GM23248 (cell line): ENCODE results near the gene OS9. TPM values are rescaled to one million over a fixed set of nuclear protein-coding genes. Genes with fewer than 3 reads are reported as not detected.

ENCODE experiments used
- DNase-seq: peaks from one replicate; pipeline ENCODE4 v3.0.0-alpha.2; 2015
- H2AFZ ChIP-seq: fragments of 200-600 bp; sonication (generic); 2 replicates; pipeline ENCODE4 v1.6.1; 2016; ENCODE audit warnings: antibody characterized with exemption
- H3F3A ChIP-seq: fragments of 200-600 bp; sonication (generic); 2 replicates; pipeline ENCODE4 v1.6.1; 2016; ENCODE audit warnings: mild to moderate bottlenecking, antibody characterized with exemption, mixed run types; ENCODE audit not compliant: insufficient read depth
- H3K27ac ChIP-seq: fragments of 200-600 bp; sonication (generic); 2 replicates; pipeline ENCODE4 v1.5.1; 2016; ENCODE audit warnings: mild to moderate bottlenecking
- H3K27me3 ChIP-seq: fragments of 200-600 bp; sonication (generic); replicated peaks from 2 replicates; pipeline ENCODE4 v1.6.1; 2016; ENCODE audit warnings: mild to moderate bottlenecking; ENCODE audit not compliant: insufficient read depth
- H3K36me3 ChIP-seq: fragments of 200-600 bp; sonication (generic); 2 replicates; pipeline ENCODE4 v1.6.1; 2016; ENCODE audit warnings: low read depth, mild to moderate bottlenecking
- H3K4me1 ChIP-seq: fragments of 200-600 bp; sonication (generic); 2 replicates; pipeline ENCODE4 v1.6.1; 2016; ENCODE audit warnings: mild to moderate bottlenecking; ENCODE audit not compliant: insufficient read depth
- H3K4me2 ChIP-seq: fragments of 200-600 bp; sonication (generic); one replicate; pipeline ENCODE4 v1.6.1; 2016; ENCODE audit warnings: mild to moderate bottlenecking; ENCODE audit not compliant: unreplicated experiment
- H3K4me3 ChIP-seq: fragments of 200-600 bp; sonication (generic); 2 replicates; pipeline ENCODE4 v1.5.1; 2016; ENCODE audit warnings: mild to moderate bottlenecking
- H3K79me2 ChIP-seq: fragments of 200-600 bp; sonication (generic); 2 replicates; pipeline ENCODE4 v1.6.1; 2016; ENCODE audit warnings: mild to moderate bottlenecking; ENCODE audit not compliant: insufficient read depth
- H3K9ac ChIP-seq: fragments of 200-600 bp; sonication (generic); 2 replicates; pipeline ENCODE4 v1.6.1; 2016; ENCODE audit warnings: mild to moderate bottlenecking
- H3K9me2 ChIP-seq: fragments of 200-600 bp; sonication (generic); 2 replicates; pipeline ENCODE4 v1.6.1; 2016; ENCODE audit warnings: mixed run types, mild to moderate bottlenecking, moderate library complexity; ENCODE audit not compliant: insufficient read depth
- H3K9me3 ChIP-seq: fragments of 200-600 bp; sonication (generic); one replicate; pipeline ENCODE4 v1.6.1; 2017; ENCODE audit warnings: low read depth
- H4K20me1 ChIP-seq: fragments of 200-600 bp; sonication (generic); 2 replicates; pipeline ENCODE4 v1.6.0; 2016; ENCODE audit not compliant: insufficient read depth
- EZH2 ChIP-seq: fragments of 200-600 bp; sonication (generic); IDR thresholded peaks from 2 replicates; pipeline ENCODE4 v1.6.1; 2018; ENCODE audit warnings: antibody characterized with exemption, mild to moderate bottlenecking; ENCODE audit not compliant: insufficient read depth, poor library complexity, severe bottlenecking
- EZH2phosphoT487 ChIP-seq: fragments of 200-600 bp; sonication (generic); IDR thresholded peaks from 2 replicates; pipeline ENCODE4 v1.6.1; 2018; ENCODE audit warnings: antibody characterized with exemption, moderate library complexity, mild to moderate bottlenecking, low read depth; ENCODE audit not compliant: insufficient read depth
- WGBS, 2 experiments: methylation state at CpG; one replicate each; pipeline ENCODE4 v1.1.6; 2015 to 2017; ENCODE audit warnings: low lambda C conversion rate in 2 of 2, low coverage in 1 of 2; ENCODE audit errors: missing lambda C conversion rate in 2 of 2; 5-methylcytosine and 5-hydroxymethylcytosine counted together
- in situ Hi-C: fragments of 300-500 bp; cut with MboI; formaldehyde crosslinking; loops from 2 replicates; pipeline ENCODE4 v1.15.0; 2020
- polyA plus RNA-seq: library from polyadenylated mRNA; unstranded; fragments of >200 nt; fragmentation: Nextera tagmentation; extraction: Ambion mirVana; gene quantifications from 2 replicates; pipeline ENCODE4 v1.2.1, GENCODE V29; 2016
- total RNA-seq: library from RNA; depleted of rRNA; stranded (reverse); fragments of >200 nt; shearing (Covaris generic); gene quantifications from 2 replicates; pipeline ENCODE4 v1.2.3, GENCODE V29; 2014

The OS9 gene
- total and polyA plus RNA-seq, 2 experiments from 2014 or later = 186 to 329 TPM

DNA sequence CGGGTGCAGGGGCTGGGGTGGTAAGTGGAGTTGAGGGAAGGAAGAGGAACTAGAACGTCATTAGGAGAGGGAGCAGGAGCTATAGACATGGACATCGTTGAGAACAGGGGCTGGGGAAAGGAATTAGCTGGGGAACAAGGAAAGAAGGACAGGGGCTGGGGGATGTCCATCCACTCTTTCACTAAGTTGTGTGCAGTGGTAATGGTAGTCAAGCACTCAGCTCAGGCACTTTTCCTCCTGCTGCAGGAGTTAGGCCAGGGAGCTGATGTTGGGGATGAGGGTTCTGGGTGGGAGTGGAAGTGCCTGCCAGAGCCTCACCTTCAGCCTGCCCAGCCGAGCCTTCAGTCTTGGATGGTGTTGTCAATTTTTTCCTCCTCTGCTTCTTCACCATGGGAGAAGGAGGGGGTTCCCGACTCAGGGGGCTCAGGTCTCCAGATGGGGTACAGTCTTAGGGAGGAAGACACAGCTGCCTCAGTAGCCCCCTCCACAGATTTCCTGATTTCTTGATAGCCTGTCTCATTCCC is 35.5 kb downstream of the OS9 start:
- no peak overlapping the region for H3K4me2 ChIP-seq
- DNase-seq = no peak
- no peak overlapping the region for H3K9ac ChIP-seq
- no peak overlapping the region for H2AFZ ChIP-seq
- TF ChIP-seq EZH2phosphoT487 (no peak), EZH2 (no peak)
- H3K79me2 ChIP-seq = no peaks in the 10 kb centered on the region
- H3K27ac ChIP-seq = no peak overlapping the region
- no peaks in the 10 kb centered on the region for H3K9me2 ChIP-seq
- no peaks in the 10 kb centered on the region for H3K36me3 ChIP-seq
- H3K9me3 ChIP-seq = no peaks in the 10 kb centered on the region
- WGBS, 2 experiments = 26 to 29% methylated on average over 5 of the region's 5 CpGs
- no peak overlapping the region for H3K4me3 ChIP-seq
- in situ Hi-C loops = no loop called here
- no peaks in the 10 kb centered on the region for H4K20me1 ChIP-seq
- H3K4me1 ChIP-seq = no peaks in the 10 kb centered on the region
- no peaks in the 10 kb centered on the region for H3K27me3 ChIP-seq
- H3F3A ChIP-seq = no peaks in the 10 kb centered on the region; the same call in 1 of the 2 replicates

DNA sequence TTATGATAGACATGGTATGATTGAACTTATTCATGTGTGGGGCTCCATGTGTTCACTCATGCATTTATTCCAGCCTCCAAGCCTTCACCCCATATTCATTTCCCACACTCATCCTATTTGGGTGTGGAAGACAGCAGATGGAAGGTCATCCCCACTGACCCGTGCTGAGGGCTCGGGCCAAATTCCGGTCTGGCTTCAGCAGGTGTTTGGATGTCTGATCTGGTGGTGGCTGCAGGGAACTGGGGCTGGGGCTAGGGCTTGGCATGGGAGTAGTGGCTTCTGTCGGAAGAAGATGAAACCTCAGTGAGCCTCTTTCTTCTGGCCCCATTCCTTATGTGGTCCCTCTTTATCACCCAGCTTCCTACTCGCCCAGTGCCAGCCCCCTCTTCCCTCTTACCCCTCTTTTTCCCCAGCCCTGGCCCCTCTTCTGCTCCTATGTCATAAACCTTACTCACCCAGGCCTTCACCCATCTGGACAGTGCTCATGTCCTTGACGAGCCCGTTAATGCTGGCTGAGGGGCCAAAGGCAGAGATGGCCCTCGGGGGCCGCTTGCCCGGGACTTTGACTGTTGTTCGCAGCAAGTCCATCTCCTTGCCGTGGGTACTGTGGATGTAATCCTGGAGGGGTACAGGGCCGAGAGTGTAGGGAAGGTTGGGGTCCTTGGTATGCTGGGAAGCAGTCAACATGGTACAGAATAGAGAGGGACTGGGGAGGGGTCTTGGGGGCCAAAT is 36.6 kb downstream of the OS9 start:
- H3K79me2 ChIP-seq = no peaks in the 10 kb centered on the region
- DNase-seq = no peak
- no peak overlapping the region for H2AFZ ChIP-seq
- 70 to 74% methylated on average over 13 of the region's 13 CpGs for WGBS, 2 experiments
- no peaks in the 10 kb centered on the region for H3K4me1 ChIP-seq
- TF ChIP-seq EZH2 (no peak), EZH2phosphoT487 (no peak)
- H3K9me3 ChIP-seq = no peaks in the 10 kb centered on the region
- H3F3A ChIP-seq = no peaks in the 10 kb centered on the region; the same call in 1 of the 2 replicates
- no peaks in the 10 kb centered on the region for H3K9me2 ChIP-seq
- H3K4me2 ChIP-seq = no peak overlapping the region
- no peak overlapping the region for H3K4me3 ChIP-seq
- no peak overlapping the region for H3K9ac ChIP-seq
- in situ Hi-C loops = no loop called here
- no peak overlapping the region for H3K27ac ChIP-seq
- H4K20me1 ChIP-seq = no peaks in the 10 kb centered on the region
- H3K27me3 ChIP-seq = no peaks in the 10 kb centered on the region; the same call in 1 of the 2 replicates
- no peaks in the 10 kb centered on the region for H3K36me3 ChIP-seq

DNA sequence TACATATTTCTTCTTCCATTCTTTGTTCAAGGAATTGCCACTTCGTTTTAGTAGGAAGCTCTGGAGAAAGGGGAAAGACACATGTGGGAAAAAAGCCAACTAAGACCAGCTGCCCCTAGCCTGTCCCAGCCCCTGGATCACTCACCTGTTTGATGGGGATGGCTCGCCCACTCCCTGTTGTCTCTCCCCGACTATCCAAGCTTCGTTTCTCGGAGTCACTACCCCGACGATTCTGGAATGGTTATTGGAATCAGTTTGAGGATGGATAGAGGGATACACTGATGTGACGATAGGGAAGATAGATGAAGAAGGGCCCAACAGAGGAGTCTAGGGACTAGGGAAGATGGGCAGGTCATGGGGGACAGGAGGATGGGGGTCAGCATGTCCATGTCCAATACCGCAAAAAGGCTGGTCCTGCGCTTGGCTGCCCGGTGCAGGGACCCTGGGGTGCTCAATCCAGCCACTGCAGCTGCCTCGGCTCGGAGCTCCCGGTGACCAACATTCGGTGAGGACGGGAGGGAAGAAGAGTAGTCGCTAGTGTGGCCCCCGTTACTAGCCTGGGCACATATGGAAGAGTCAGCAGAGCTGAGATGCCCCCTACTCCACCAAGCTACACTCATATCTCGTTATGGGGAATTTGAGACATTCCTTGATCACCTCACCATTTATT is 37.6 kb downstream of the OS9 start:
- Histone ChIP-seq H3K9me3 (no peaks in the 10 kb centered on the region), H3K4me2 (no peak overlapping the region), H3K36me3 (no peaks in the 10 kb centered on the region), H3K9ac (no peak overlapping the region), H3K27ac (no peak overlapping the region), H3K4me1 (no peaks in the 10 kb centered on the region), H4K20me1 (no peaks in the 10 kb centered on the region), H2AFZ (no peak overlapping the region), H3F3A (no peaks in the 10 kb centered on the region; the same call in 1 of the 2 replicates), H3K9me2 (no peaks in the 10 kb centered on the region), H3K4me3 (no peak overlapping the region), H3K27me3 (peaks cover 4% of the 10 kb centered on the region), H3K79me2 (no peaks in the 10 kb centered on the region)
- WGBS, 2 experiments = 78% methylated on average over 19 of the region's 19 CpGs
- in situ Hi-C loops = no loop called here
- TF ChIP-seq EZH2phosphoT487 = no peak
- TF ChIP-seq EZH2 = no peak
- no peak for DNase-seq

DNA sequence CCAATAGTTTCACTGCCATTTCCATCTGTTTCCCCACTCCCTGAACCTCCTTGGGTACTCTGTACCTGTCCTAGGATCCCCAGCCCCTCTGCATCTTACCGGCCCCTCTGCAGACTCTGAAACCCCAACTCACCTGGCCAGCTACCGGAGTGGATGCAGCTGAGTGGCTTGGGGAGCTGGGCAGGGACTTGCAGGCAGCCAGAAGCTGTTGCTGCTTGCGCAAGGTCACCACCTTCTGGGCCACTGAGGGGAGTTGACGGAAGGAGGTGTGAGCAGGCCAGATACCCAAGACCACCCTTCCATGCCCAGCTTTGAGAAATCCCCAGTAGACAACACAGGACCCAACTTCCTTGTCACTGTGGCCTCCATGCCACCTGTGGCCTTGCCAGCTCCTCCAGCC is 38.3 kb downstream of the OS9 start:
- no peak overlapping the region for H3K4me3 ChIP-seq
- H2AFZ ChIP-seq = no peak overlapping the region
- no peak for DNase-seq
- in situ Hi-C loops = no loop called here
- H3K9me2 ChIP-seq = no peaks in the 10 kb centered on the region
- H3K27me3 ChIP-seq = peaks cover 12% of the 10 kb centered on the region
- no peaks in the 10 kb centered on the region; the same call in 1 of the 2 replicates for H3F3A ChIP-seq
- no peak overlapping the region for H3K4me2 ChIP-seq
- H3K9ac ChIP-seq = no peak overlapping the region
- H3K27ac ChIP-seq = no peak overlapping the region
- no peaks in the 10 kb centered on the region for H3K79me2 ChIP-seq
- H4K20me1 ChIP-seq = no peaks in the 10 kb centered on the region
- H3K4me1 ChIP-seq = no peaks in the 10 kb centered on the region
- no peaks in the 10 kb centered on the region for H3K9me3 ChIP-seq
- no peaks in the 10 kb centered on the region for H3K36me3 ChIP-seq
- TF ChIP-seq EZH2phosphoT487 (no peak), EZH2 (no peak)
- WGBS, 2 experiments = 75 to 78% methylated on average over 4 of the region's 4 CpGs
